HepG2 (cell line): ENCODE measurements around the gene CCDC178. TPM values are rescaled to one million over a fixed set of nuclear protein-coding genes. Genes with fewer than 3 reads are reported as not detected.

ENCODE experiments used
- ATAC-seq: fragments of 200-7000 bp; cut with Tn5 transposase; 3 replicates; pipeline ENCODE4 v1.9.1; 2020; ENCODE audit warnings: mild to moderate bottlenecking, moderate library complexity
- BruUV-seq: library from RNA; stranded (reverse); fragments of 400-500 nt; replicated peaks from 2 replicates; lab custom pipeline; 2021; lab: Mats Ljungman, UMichigan
- CTCF ChIA-PET: fragments of 300-600 bp; formaldehyde crosslinking; extraction: SDS; loops from one replicate; lab custom pipeline; 2021; ENCODE audit warnings: low total read pairs, inconsistent platforms, low intra/inter-chr PET ratio; lab: Yijun Ruan, JAX
- POLR2A ChIA-PET: fragments of 350-600 bp; sonication (Branson Sonifier 250); formaldehyde crosslinking; loops from one replicate; lab custom pipeline; 2020; ENCODE audit warnings: antibody characterized with exemption, inconsistent platforms; lab: Yijun Ruan, JAX
- DNase-seq: peaks from one replicate; pipeline ENCODE4 v3.0.0-alpha.2; 2015; ENCODE audit warnings: low spot score
- FAIRE-seq: peaks from 3 replicates; lab custom pipeline; 2011; peaks lifted over from hg19 to GRCh38; lab: Jason Lieb, UNC
- H2AFZ ChIP-seq: one replicate; pipeline ENCODE4 v1.6.1; 2011; ENCODE audit warnings: low read length, inconsistent platforms
- H3K27ac ChIP-seq: fragments of 300-600 bp; 3 replicates; pipeline ENCODE4 v1.8.0; 2011; ENCODE audit warnings: mixed run types, mild to moderate bottlenecking, mixed read lengths, low read length, inconsistent platforms; ENCODE audit not compliant: insufficient read depth; ENCODE audit errors: extremely low read length
- H3K27me3 ChIP-seq, 2 experiments: fragments of 200-600 bp in 1 of 2; 2 replicates in 1 of 2; 3 replicates in 1 of 2; pipeline versions ENCODE4 v1.6.0 to v1.8.0; 2011; ENCODE audit warnings: low read length in 2 of 2, mild to moderate bottlenecking in 2 of 2, moderate library complexity in 2 of 2, inconsistent platforms in 1 of 2; ENCODE audit not compliant: insufficient read depth in 2 of 2, control insufficient read depth in 1 of 2
- H3K36me3 ChIP-seq, 2 experiments: fragments of 200-600 bp in 1 of 2; replicated peaks in 1 of 2; 2 replicates in 1 of 2; 3 replicates in 1 of 2; pipeline versions ENCODE4 v1.5.1 to v1.8.0; 2011; ENCODE audit warnings: low read length in 2 of 2, inconsistent platforms in 1 of 2; ENCODE audit not compliant: insufficient read depth in 2 of 2, control insufficient read depth in 1 of 2
- H3K4me1 ChIP-seq: 2 replicates; pipeline ENCODE4 v1.5.1; 2012; ENCODE audit warnings: low read length, inconsistent platforms; ENCODE audit not compliant: insufficient read depth
- H3K4me2 ChIP-seq: 2 replicates; pipeline ENCODE4 v1.6.0; 2011; ENCODE audit warnings: low read depth, low read length, inconsistent platforms
- H3K4me3 ChIP-seq, 3 experiments: fragments of 200-600 bp in 1 of 3; sonication (generic), shearing (Covaris generic) in 1 of 3; replicated peaks in 1 of 3; 2 replicates each; pipeline ENCODE4 v1.5.1; 2011 to 2016; ENCODE audit warnings: low read length in 3 of 3, inconsistent platforms in 2 of 3, low read depth in 2 of 3, mild to moderate bottlenecking in 2 of 3, control low read depth in 1 of 3, mixed read lengths in 1 of 3; ENCODE audit not compliant: insufficient read depth in 1 of 3
- H3K79me2 ChIP-seq: one replicate; pipeline ENCODE4 v1.6.1; 2011; ENCODE audit warnings: low read length, inconsistent platforms; ENCODE audit not compliant: insufficient read depth
- H3K9ac ChIP-seq: 2 replicates; pipeline ENCODE4 v1.6.0; 2011; ENCODE audit warnings: mild to moderate bottlenecking, low read depth, low read length, inconsistent platforms; ENCODE audit not compliant: insufficient read depth
- H3K9me3 ChIP-seq: 2 replicates; pipeline ENCODE4 v1.5.1; 2012; ENCODE audit warnings: mild to moderate bottlenecking, low read length
- H4K20me1 ChIP-seq: 2 replicates; pipeline ENCODE4 v1.6.0; 2011; ENCODE audit warnings: inconsistent platforms, mild to moderate bottlenecking, low read length, moderate library complexity; ENCODE audit not compliant: insufficient read depth
- ZEB1 ChIP-seq: IDR thresholded peaks from 2 replicates; pipeline ENCODE4 v1.6.1; 2012; ENCODE audit warnings: mild to moderate bottlenecking, low read depth, inconsistent platforms; ENCODE audit not compliant: insufficient replicate concordance
- ZFP36L2 ChIP-seq: sonication (generic); formaldehyde crosslinking; IDR thresholded peaks from 2 replicates; pipeline ENCODE4 v1.4.0; 2020; ENCODE audit warnings: missing genetic modification reagents
- ZNF543 ChIP-seq: sonication (generic); formaldehyde crosslinking; IDR thresholded peaks from 2 replicates; pipeline ENCODE4 v1.4.0; 2020; ENCODE audit warnings: mild to moderate bottlenecking, missing genetic modification reagents
- WGBS: methylation state at CpG from one replicate; pipeline ENCODE4 v1.1.6; 2017; ENCODE audit warnings: low lambda C conversion rate; 5-methylcytosine and 5-hydroxymethylcytosine counted together
- in situ Hi-C: cut with HindIII; loops from 2 replicates; pipeline ENCODE4 v1.10.0; 2017; ENCODE audit warnings: low pct_unique_long_range_greater_than_20kb; ENCODE audit not compliant: extremely low pct_ligation_motif_present
- intact Hi-C: fragments of 100-400 bp; cut with micrococcal nuclease; formaldehyde crosslinking; loops from one replicate; pipeline ENCODE4 v1.10.0; 2022; ENCODE audit not compliant: unreplicated experiment
- polyA plus RNA-seq, 8 experiments: library from polyadenylated mRNA; depleted of rRNA in 3 of 8; stranded (reverse) in 7 of 8; unstranded in 1 of 8; fragments of >200 nt; fragmentation: Illumina TruSeq in 4 of 8; extraction: Trizol in 4 of 8; gene quantifications; 2 replicates each; pipeline versions ENCODE4 v1.2.1 to v1.2.3, GENCODE V29; 2011 to 2016; ENCODE audit warnings: low read depth in 4 of 8, missing spikeins in 1 of 8, mixed read lengths in 1 of 8; ENCODE audit not compliant: insufficient read depth in 1 of 8
- total RNA-seq, 5 experiments: library from RNA; depleted of rRNA; stranded (reverse); fragments of >200 nt; fragmentation: Illumina TruSeq; extraction: Trizol; gene quantifications; 2 replicates each; pipeline ENCODE4 v1.2.3, GENCODE V29; 2016; ENCODE audit warnings: low read depth in 1 of 5
- TF ChIP-seq, protein P1 (sequence below): sonication (generic); formaldehyde crosslinking; IDR thresholded peaks from 2 replicates; pipeline ENCODE4 v1.5.0; 2020; ENCODE audit warnings: missing genetic modification reagents
- TF ChIP-seq, protein P2 (sequence below): IDR thresholded peaks from 2 replicates; pipeline ENCODE4 v1.6.1; 2016; ENCODE audit warnings: missing biosample characterization, missing genetic modification reagents, low read depth
- TF ChIP-seq, protein P3 (sequence below): sonication (generic); formaldehyde crosslinking; IDR thresholded peaks from 2 replicates; pipeline ENCODE4 v1.5.0; 2020; ENCODE audit warnings: missing genetic modification reagents

CCDC178 gene
- total and polyA plus RNA-seq, 2 of the 13 experiments (the other 11 are each of a cell fraction or from before 2014, with no cell fraction given) = not detected

DNA sequence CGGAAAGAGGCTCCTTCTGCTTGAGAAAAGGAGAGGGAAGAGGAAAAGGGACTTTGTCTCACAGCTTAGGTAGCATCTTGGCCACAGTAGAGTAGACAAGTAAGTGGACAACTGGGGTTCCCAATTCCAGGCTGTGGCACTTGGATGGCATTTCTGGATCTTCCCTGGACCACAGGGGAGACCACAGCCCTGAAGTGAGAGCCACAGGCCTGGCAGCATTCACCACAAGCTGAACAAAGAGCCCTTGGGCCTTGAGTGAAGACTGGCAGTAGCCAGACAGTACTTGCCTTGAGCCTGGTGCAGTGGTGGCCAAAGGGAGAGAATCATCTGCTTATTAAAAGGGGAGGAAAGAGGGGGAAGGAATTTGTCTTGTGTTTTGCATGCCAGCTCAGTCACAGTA, 441.6 kb downstream of the CCDC178 start:
- in situ Hi-C loops (no loop called here), intact Hi-C loops (no loop called here)
- H3K9me3 ChIP-seq = no peaks in the 10 kb centered on the region
- no peak overlapping the region for H2AFZ ChIP-seq
- CTCF ChIA-PET = no interaction called here
- no peaks in the 10 kb centered on the region for H4K20me1 ChIP-seq
- H3K4me3 ChIP-seq = no peak overlapping the region
- no peak for DNase-seq
- no peak overlapping the region for H3K27ac ChIP-seq
- no peaks in the 10 kb centered on the region; a peak in 1 of 5 replicates for H3K27me3 ChIP-seq
- no peaks in the 10 kb centered on the region for H3K79me2 ChIP-seq
- POLR2A ChIA-PET = no interaction called here
- no peak overlapping the region for H3K4me2 ChIP-seq
- no peaks in the 10 kb centered on the region for H3K36me3 ChIP-seq
- no peak overlapping the region for H3K9ac ChIP-seq
- no peak for FAIRE-seq
- no TSS peak for BruUV-seq
- WGBS = 0% methylated on average over 1 of the region's 1 CpG
- ATAC-seq = no peak
- no peaks in the 10 kb centered on the region for H3K4me1 ChIP-seq
- TF ChIP-seq, protein P1, sequence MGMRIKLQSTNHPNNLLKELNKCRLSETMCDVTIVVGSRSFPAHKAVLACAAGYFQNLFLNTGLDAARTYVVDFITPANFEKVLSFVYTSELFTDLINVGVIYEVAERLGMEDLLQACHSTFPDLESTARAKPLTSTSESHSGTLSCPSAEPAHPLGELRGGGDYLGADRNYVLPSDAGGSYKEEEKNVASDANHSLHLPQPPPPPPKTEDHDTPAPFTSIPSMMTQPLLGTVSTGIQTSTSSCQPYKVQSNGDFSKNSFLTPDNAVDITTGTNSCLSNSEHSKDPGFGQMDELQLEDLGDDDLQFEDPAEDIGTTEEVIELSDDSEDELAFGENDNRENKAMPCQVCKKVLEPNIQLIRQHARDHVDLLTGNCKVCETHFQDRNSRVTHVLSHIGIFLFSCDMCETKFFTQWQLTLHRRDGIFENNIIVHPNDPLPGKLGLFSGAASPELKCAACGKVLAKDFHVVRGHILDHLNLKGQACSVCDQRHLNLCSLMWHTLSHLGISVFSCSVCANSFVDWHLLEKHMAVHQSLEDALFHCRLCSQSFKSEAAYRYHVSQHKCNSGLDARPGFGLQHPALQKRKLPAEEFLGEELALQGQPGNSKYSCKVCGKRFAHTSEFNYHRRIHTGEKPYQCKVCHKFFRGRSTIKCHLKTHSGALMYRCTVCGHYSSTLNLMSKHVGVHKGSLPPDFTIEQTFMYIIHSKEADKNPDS (CRISPR knock-in tag) = no peak
- TF ChIP-seq ZEB1 (no peak), ZNF543 (CRISPR knock-in tag) (no peak), ZFP36L2 (CRISPR knock-in tag) (no peak)
- TF ChIP-seq, protein P2, sequence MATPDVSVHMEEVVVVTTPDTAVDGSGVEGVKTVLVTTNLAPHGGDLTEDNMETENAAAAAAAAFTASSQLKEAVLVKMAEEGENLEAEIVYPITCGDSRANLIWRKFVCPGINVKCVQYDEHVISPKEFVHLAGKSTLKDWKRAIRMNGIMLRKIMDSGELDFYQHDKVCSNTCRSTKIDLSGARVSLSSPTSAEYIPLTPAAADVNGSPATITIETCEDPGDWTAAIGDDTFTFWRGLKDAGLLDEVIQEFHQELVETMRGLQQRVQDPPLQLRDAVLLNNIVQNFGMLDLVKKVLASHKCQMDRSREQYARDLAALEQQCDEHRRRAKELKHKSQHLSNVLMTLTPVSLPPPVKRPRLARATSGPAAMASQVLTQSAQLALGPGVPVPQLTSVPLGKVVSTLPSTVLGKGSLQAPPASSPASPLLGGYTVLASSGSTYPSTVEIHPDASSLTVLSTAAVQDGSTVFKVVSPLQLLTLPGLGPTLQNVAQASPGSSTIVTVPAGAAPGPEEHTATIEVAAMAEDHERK (CRISPR knock-in tag) = no peak
- TF ChIP-seq, protein P3, sequence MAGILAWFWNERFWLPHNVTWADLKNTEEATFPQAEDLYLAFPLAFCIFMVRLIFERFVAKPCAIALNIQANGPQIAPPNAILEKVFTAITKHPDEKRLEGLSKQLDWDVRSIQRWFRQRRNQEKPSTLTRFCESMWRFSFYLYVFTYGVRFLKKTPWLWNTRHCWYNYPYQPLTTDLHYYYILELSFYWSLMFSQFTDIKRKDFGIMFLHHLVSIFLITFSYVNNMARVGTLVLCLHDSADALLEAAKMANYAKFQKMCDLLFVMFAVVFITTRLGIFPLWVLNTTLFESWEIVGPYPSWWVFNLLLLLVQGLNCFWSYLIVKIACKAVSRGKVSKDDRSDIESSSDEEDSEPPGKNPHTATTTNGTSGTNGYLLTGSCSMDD (CRISPR knock-in tag) = no peak
- TF ChIP-seq, all 625 proteins: peak for 0
